GM18867 (cell line): ENCODE measurements around the gene KCNT2.
"Not testable (repeated sequence)": the region's sequence is repeated elsewhere in the genome, so short reads cannot be mapped to it uniquely, and the experiment has no call there.

Experiments used
- ATAC-seq: cut with Tn5 transposase; IDR thresholded peaks from one replicate; pipeline ENCODE4 v1.9.1; 2021; ENCODE audit warnings: mild to moderate bottlenecking, moderate library complexity; ENCODE audit not compliant: unreplicated experiment

KCNT2 gene

GRCh38 chr1:196517193-196517592, 91.0 kb downstream of the KCNT2 start:
- ATAC-seq, result no peak

DNA sequence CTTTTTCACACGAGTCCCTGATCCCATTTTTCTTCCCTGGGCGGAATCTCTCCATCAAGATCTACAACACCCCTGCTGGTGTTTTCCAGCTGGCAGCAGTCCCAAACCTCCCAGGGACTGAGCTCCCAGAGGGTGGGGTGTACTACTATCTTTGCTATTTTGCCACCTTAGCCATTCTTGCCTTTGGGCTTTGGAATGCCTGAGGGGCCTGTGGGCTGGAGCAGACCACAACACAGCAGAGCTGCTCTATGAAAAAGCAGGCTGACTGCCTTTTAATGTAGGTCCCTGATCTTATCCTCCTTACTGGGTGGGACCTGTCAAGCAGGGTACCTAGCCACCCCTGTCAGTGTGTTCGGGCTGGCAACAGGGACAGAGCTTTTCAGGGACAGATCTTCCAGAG, 91.9 kb downstream of the KCNT2 start:
- ATAC-seq, result no peak

- ATAC-seq, result no peak
These were observed 92.3 kb downstream of the KCNT2 start for GRCh38 chr1:196515904-196516303.

DNA sequence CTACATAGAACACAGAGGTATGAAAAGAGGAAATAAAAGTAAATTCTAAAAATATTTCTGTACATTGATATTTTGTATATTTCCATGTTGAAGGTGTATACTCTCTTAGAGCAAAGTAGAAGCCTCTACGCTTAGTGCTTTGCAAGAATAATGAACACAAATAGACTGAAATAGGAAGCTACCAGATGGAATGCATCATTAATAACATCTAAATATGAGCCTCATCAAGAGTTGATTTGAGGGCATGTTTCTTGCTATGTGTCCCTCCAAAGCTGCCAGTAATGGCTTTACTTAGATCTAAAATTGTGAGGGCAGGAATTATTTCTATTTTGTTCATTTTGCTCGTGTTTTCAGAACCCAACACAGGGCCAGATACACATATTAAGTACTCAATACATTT, 94.4 kb downstream of the KCNT2 start:
- ATAC-seq, result no peak

- no peak for ATAC-seq
These were observed 97.8 kb downstream of the KCNT2 start for GRCh38 chr1:196510451-196510850.

GRCh38 chr1:196504224-196504623, 104.0 kb downstream of the KCNT2 start:
- ATAC-seq, result not testable (repeated sequence)

DNA sequence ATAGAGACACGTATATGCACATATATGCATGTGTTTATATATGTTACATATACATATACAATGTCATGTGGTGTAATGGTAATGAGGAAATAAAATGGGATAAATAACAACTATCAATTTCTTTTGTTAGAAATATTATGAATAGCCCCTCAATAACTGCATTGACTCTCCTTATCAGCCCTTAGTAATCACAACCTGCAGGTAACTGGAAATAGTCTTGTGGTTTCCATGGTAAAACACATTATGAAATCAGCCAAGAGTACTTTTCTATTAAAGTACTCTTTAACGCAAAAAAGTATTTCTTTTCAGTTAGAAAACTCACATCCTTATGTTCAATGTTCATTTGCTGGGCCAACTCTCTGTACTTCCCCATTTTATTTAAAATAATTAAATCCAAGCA, 105.8 kb downstream of the KCNT2 start:
- ATAC-seq, result no peak

- no peak for ATAC-seq
These were observed 106.3 kb downstream of the KCNT2 start for GRCh38 chr1:196501760-196502428.

DNA sequence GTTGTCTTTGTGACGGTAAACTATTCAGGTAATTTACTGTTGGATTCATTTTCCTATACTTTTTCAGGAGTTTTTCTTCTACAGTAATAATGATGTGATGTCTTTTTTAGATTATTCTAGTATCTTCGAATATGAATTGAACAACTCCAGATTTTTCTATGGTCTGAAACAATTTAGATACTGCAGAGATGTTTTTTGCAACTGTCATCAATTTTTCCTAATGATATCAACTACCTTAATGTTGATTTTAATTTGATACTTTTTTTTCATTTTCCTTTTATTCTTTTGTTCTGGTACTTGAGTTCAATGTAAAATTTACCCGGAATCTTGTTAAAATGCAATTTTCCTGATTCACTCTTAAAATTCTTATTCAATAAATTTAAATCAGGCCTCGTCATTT, 110.4 kb downstream of the KCNT2 start:
- no peak for ATAC-seq

DNA sequence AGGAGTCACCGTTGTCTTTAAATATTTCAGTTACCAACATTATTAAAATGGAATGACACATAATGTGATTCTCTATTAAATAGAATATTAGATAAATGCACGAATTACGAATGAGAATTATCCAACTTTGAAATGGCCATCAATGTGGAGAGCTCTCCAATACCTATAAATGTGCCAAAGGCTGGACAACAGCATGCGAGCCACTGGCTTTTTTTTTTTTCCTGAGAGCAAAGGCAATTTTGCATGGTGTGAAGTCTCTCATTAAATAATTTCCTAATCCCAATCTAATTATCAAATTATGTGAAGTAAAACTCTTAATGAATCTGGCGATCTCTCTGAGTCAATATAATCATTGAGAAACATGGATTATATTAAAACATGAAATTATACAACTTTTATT, 113.5 kb downstream of the KCNT2 start:
- ATAC-seq, result no peak

GRCh38 chr1:196493881-196494280, 114.4 kb downstream of the KCNT2 start:
- no peak for ATAC-seq

- no peak for ATAC-seq
These were observed 119.7 kb downstream of the KCNT2 start for GRCh38 chr1:196488579-196488978.

DNA sequence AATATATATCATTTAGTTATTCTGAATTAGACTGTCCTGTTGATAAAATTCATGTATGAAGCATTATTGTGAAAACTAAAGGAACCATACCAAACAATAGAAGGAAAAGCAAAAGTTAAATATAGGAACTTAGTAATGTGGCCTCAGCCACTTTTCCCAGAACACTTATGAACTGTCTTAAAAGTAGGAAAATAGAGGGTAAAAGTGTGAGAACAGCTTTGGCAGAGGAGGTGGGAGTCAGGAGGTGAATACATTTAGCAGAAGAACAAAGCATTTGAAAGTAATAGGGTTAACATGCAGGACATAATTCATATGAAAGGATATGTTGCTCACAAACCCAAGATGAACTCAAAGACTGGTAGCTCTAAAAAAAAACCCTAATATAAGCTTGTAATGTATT, 121.9 kb downstream of the KCNT2 start:
- no peak for ATAC-seq

DNA sequence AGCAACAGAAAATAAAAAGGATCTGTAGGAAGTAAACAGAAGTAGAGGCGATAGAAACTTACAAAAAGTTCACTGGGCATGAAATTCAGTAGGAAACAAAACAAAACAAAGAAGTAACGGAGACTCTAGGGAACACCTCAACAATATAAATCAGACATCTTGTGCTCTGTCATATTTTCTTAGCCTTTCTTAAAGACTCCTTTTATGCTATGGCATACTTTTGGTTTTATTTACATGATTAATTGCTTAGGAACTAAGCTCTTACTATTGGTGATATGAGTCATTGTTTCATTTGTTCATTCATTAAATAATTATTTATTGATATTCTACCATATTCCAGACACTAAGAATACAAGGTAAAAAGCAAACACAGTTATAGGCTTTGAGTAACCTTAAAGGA, 126.6 kb downstream of the KCNT2 start:
- no peak for ATAC-seq

DNA sequence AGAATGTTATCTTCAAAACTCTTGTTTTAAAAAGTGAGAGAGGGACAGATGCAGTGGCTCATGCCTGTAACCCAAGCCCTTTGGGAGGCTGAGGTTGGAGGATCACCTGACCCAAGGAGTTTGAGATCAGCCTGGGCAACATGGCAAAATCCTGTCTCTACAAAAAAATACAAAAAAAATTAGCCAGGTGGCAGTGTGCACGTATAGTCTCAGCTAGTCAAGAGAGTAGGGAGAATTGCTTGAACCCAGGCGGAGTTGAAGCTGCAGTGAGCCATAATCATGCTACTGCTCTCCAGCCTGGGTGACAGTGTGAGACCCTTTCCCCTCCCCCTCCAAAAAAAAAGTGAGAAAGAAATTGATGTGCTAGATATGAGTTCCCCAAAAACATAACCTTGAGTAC, 131.0 kb downstream of the KCNT2 start:
- no peak for ATAC-seq

DNA sequence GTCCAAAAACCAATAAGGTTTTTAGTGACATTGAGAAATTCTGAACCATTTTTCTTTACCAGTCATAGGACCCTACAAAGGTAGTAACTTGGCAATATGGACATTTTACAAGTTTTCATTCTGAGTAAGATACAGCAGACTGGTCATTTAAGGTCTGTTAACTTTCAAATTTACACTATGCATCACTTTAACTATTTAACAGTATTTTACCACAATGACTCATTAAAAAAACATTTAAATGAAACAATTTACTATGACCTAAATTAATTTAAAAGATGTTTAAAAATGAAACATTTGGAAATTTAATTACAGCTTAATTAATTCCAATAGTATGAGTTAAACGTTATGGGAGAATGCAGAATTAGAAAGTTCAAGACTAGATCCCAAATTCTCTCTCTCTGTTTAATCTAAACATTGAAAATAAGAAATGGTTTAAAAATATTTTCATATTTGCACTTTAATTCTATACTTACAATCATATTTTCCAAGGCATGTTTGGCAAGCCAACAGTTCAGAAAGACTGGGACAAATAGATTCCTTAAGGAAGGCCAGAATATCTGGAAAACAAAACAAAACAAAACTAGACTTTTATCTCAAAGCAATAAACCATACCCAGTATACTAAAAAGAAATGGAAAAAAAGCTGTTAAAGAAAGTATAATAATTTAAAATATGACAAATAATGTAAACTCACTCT, 140.9 kb downstream of the KCNT2 start:
- ATAC-seq, result no peak

DNA sequence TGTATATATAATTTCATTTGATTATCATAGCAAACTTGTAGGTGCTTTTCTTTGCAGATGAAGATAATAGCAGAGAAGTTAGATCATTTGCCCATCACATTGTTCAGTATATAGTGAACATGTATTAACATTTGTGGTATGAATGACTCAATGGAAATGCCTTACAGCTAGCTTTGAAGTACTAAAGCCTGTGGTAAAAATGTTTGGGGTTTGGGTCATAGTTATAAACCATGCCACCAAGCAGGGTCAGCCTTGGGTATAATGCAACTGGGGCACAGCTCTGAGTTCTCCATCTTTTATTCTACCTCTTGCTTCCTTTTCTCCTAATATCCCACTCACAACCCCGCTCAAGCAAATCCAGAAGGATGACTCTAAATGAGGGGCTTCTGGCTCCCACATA, 141.6 kb downstream of the KCNT2 start:
- no peak for ATAC-seq

DNA sequence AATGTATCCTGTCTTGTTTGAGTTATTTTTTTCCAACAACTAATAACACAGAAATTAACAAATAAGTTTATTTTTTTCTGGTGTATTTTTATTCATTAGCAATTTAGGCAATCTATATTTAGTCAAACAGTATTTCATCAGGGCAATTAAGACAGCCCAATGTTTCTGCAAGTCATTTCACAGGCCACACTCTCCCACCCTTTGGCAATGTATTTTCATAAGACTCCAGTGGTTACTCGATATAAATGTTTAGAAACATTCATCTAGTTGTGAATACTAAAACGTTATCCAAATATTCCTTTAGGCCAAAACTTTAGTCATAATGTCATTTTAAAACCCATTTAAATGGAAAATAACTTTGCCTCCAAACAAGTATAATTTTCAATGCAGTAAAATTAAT, 142.1 kb downstream of the KCNT2 start:
- no peak for ATAC-seq

- no peak for ATAC-seq
These were observed 143.7 kb downstream of the KCNT2 start for GRCh38 chr1:196464480-196464941.

DNA sequence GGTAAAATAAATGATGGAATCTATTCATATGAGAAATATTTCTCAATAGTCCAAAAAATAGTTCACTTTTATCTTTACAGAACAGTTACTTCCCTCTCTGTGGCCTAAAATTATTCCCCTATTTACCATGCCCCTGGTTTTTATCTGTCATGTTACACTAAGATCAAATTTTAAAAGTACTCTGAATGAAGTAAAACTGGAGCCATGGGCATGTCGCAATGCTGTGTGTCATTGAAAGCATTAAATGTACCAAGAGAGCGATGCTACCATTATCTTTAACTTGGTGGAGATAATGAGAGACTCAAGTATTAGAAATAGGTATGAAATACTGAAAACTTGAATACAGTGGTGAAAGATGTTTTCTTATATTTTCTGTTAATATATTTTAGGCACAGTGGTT, 146.2 kb downstream of the KCNT2 start:
- no peak for ATAC-seq

- no peak for ATAC-seq
These were observed 146.7 kb downstream of the KCNT2 start for GRCh38 chr1:196461521-196461920.

GRCh38 chr1:196459383-196459782, 148.9 kb downstream of the KCNT2 start:
- ATAC-seq, result no peak

DNA sequence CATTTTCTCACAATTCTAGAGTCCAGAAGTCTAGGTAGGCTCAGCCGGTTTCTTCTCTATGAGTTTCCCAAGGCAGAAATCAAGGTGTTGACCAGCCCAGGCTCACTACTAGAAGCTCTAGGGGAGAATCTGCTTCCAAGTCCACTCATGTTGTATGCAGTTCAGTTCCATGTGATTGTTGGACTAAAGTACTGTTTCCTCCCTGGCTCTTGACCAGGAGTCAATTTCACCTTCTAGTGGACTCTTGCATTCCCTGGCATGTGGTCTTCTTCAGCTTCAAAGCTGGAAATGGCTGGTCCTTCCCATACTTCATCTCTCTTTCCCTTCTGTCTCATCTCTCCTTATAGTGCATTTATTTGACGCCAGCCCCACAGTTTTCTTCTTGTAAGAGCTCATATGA, 153.4 kb downstream of the KCNT2 start:
- no peak for ATAC-seq
